SK-N-SH treated with all-trans-retinoic acid at 6 μM for 48 hours (cell line): ENCODE data around the gene PPP6R1.

Source experiments
- ATAC-seq: fragments of 200-7000 bp; cut with Tn5 transposase; 3 replicates; pipeline ENCODE4 v1.9.1; 2020; ENCODE audit warnings: mild to moderate bottlenecking, moderate library complexity
- ARNTL ChIP-seq: fragments of 450-650 bp; formaldehyde crosslinking; IDR thresholded peaks from 2 replicates; pipeline ENCODE4 v1.5.0; 2020; ENCODE audit warnings: low read depth, mild to moderate bottlenecking, moderate library complexity, borderline replicate concordance
- BACH2 ChIP-seq: fragments of 250-450 bp; sonication (Bioruptor Pico); IDR thresholded peaks from 2 replicates; pipeline ENCODE4 v1.9.0; 2021; ENCODE audit warnings: mild to moderate bottlenecking, borderline replicate concordance
- CREB5 ChIP-seq: fragments of 250-450 bp; sonication (Bioruptor Pico); IDR thresholded peaks from 2 replicates; pipeline ENCODE4 v1.5.1; 2020; ENCODE audit warnings: low read depth, mild to moderate bottlenecking, moderate library complexity
- CSDC2 ChIP-seq: fragments of 250-450 bp; sonication (Bioruptor Pico); IDR thresholded peaks from 2 replicates; pipeline ENCODE4 v1.5.0; 2020; ENCODE audit warnings: mild to moderate bottlenecking, moderate library complexity
- CSRNP3 ChIP-seq: fragments of 250-450 bp; sonication (Bioruptor Pico); IDR thresholded peaks from 2 replicates; pipeline ENCODE4 v1.5.1; 2021; ENCODE audit warnings: mild to moderate bottlenecking, moderate library complexity
- ESRRG ChIP-seq: fragments of 250-450 bp; sonication (Bioruptor Pico); IDR thresholded peaks from 2 replicates; pipeline ENCODE4 v1.6.1; 2021; ENCODE audit warnings: mild to moderate bottlenecking
- GLIS3 ChIP-seq: fragments of 250-450 bp; sonication (Bioruptor Pico); IDR thresholded peaks from 2 replicates; pipeline ENCODE4 v1.5.0; 2020; ENCODE audit warnings: mild to moderate bottlenecking, moderate library complexity
- ISL1 ChIP-seq: fragments of 250-450 bp; sonication (Bioruptor Pico); IDR thresholded peaks from 2 replicates; pipeline ENCODE4 v2.1.2; 2022; ENCODE audit warnings: mild to moderate bottlenecking, moderate library complexity
- OSR1 ChIP-seq: fragments of 250-450 bp; sonication (Bioruptor Pico); IDR thresholded peaks from 2 replicates; pipeline ENCODE4 v1.8.0; 2022; ENCODE audit warnings: moderate library complexity, mild to moderate bottlenecking, inconsistent platforms
- PATZ1 ChIP-seq: fragments of 250-450 bp; sonication (Bioruptor Pico); IDR thresholded peaks from 2 replicates; pipeline ENCODE4 v1.8.0; 2020; ENCODE audit warnings: mild to moderate bottlenecking, moderate library complexity, borderline replicate concordance
- POU6F1 ChIP-seq: fragments of 250-450 bp; sonication (Bioruptor Pico); IDR thresholded peaks from 2 replicates; pipeline ENCODE4 v1.8.0; 2021; ENCODE audit warnings: low read depth, mild to moderate bottlenecking, moderate library complexity, borderline replicate concordance
- PPARA ChIP-seq: fragments of 250-450 bp; sonication (Bioruptor Pico); IDR thresholded peaks from 2 replicates; pipeline ENCODE4 v1.5.0; 2020; ENCODE audit warnings: mild to moderate bottlenecking, borderline replicate concordance
- RARB ChIP-seq: fragments of 250-450 bp; sonication (Bioruptor Pico); IDR thresholded peaks from 2 replicates; pipeline ENCODE4 v1.8.0; 2021; ENCODE audit warnings: mild to moderate bottlenecking, moderate library complexity
- SNAI2 ChIP-seq: fragments of 250-450 bp; sonication (Bioruptor Pico); IDR thresholded peaks from 2 replicates; pipeline ENCODE4 v1.5.0; 2020; ENCODE audit warnings: mild to moderate bottlenecking, moderate library complexity
- TOX ChIP-seq: fragments of 250-450 bp; sonication (Bioruptor Pico); IDR thresholded peaks from 2 replicates; pipeline ENCODE4 v1.8.0; 2021; ENCODE audit warnings: mild to moderate bottlenecking, moderate library complexity, borderline replicate concordance
- TSHZ2 ChIP-seq: fragments of 250-450 bp; sonication (Bioruptor Pico); IDR thresholded peaks from 2 replicates; pipeline ENCODE4 v1.5.0; 2020; ENCODE audit warnings: mild to moderate bottlenecking, moderate library complexity
- ZFP3 ChIP-seq: fragments of 250-450 bp; sonication (Bioruptor Pico); IDR thresholded peaks from 2 replicates; pipeline ENCODE4 v1.5.0; 2020; ENCODE audit warnings: mild to moderate bottlenecking, moderate library complexity
- ZFP30 ChIP-seq: fragments of 450-650 bp; formaldehyde crosslinking; IDR thresholded peaks from 2 replicates; pipeline ENCODE4 v1.5.0; 2022; ENCODE audit warnings: mild to moderate bottlenecking, moderate library complexity
- ZNF565 ChIP-seq: fragments of 450-650 bp; formaldehyde crosslinking; conservative IDR thresholded peaks from 2 replicates; pipeline ENCODE4 v1.5.0; 2020; ENCODE audit warnings: low read depth, mild to moderate bottlenecking, moderate library complexity
- ZNF70 ChIP-seq: fragments of 450-650 bp; formaldehyde crosslinking; IDR thresholded peaks from 2 replicates; pipeline ENCODE4 v1.5.0; 2020; ENCODE audit warnings: mild to moderate bottlenecking, moderate library complexity
- ZNF8 ChIP-seq: fragments of 450-650 bp; formaldehyde crosslinking; IDR thresholded peaks from 2 replicates; pipeline ENCODE4 v1.5.0; 2020; ENCODE audit warnings: mild to moderate bottlenecking, moderate library complexity

PPP6R1 gene

GRCh38 chr19:55278391-55279135, 19.7 kb upstream of the PPP6R1 start (continued):
- no peak for TF ChIP-seq GLIS3
- no peak for TF ChIP-seq ESRRG (CRISPR knock-in tag)

- ATAC-seq, result no peak
Measured at GRCh38 chr19:55277494-55277893, 18.7 kb upstream of the PPP6R1 start.

GRCh38 chr19:55276720-55277430, 18.1 kb upstream of the PPP6R1 start:
- no peak for ATAC-seq
- TF ChIP-seq ZFP30 (CRISPR knock-in tag), result no peak
- no peak for TF ChIP-seq BACH2 (CRISPR knock-in tag)
- TF ChIP-seq CREB5 (CRISPR knock-in tag), result no peak
- TF ChIP-seq TSHZ2 (CRISPR knock-in tag), result no peak
- no peak for TF ChIP-seq ZNF565 (CRISPR knock-in tag)
- TF ChIP-seq PPARA (CRISPR knock-in tag), result no peak
- no peak for TF ChIP-seq OSR1 (CRISPR knock-in tag)
- TF ChIP-seq ARNTL, result no peak
- no peak for TF ChIP-seq SNAI2 (CRISPR knock-in tag)
- no peak for TF ChIP-seq PATZ1 (CRISPR knock-in tag)
- no peak for TF ChIP-seq TOX
- no peak for TF ChIP-seq RARB (CRISPR knock-in tag)
- TF ChIP-seq ZFP3 (CRISPR knock-in tag), result no peak
- no peak for TF ChIP-seq ZNF8 (CRISPR knock-in tag)

More at GRCh38 chr19:55277494-55277893, 18.7 kb upstream of the PPP6R1 start:
- TF ChIP-seq POU6F1 (CRISPR knock-in tag) (no peak), ISL1 (CRISPR knock-in tag) (no peak), BACH2 (CRISPR knock-in tag) (no peak), ZFP3 (CRISPR knock-in tag) (no peak), CSRNP3 (CRISPR knock-in tag) (no peak), ARNTL (no peak), TOX (no peak), ZNF70 (no peak), ZNF8 (CRISPR knock-in tag) (no peak), CSDC2 (CRISPR knock-in tag) (no peak), CREB5 (CRISPR knock-in tag) (no peak), OSR1 (CRISPR knock-in tag) (no peak), GLIS3 (no peak)
